K562 (cell line): ENCODE data around the gene SLC7A4. TPM values are rescaled to one million over a fixed set of nuclear protein-coding genes. Genes with fewer than 3 reads are reported as not detected.

Source experiments
- BCL6 ChIP-seq: fragments of 250-450 bp; sonication (Bioruptor Pico); IDR thresholded peaks from 2 replicates; pipeline ENCODE4 v1.4.0; 2020
- HDGF ChIP-seq: fragments of 450-650 bp; IDR thresholded peaks from 2 replicates; pipeline ENCODE4 v1.6.1; 2016
- JUN ChIP-seq, 2 experiments: sonication (generic) in 1 of 2; formaldehyde crosslinking in 1 of 2; IDR thresholded peaks; 2 replicates each; pipeline versions ENCODE4 v1.6.1 to v1.8.0; 2012 to 2022; ENCODE audit warnings: borderline replicate concordance in 2 of 2, mild to moderate bottlenecking in 2 of 2, improper control_type of control experiment in 1 of 2, low read depth in 1 of 2, low read length in 1 of 2, missing genetic modification reagents in 1 of 2
- MAFK ChIP-seq: IDR thresholded peaks from 2 replicates; pipeline ENCODE4 v1.6.1; 2011; ENCODE audit warnings: low read length, improper control_type of control experiment
- MYC ChIP-seq, 2 experiments: fragments of 250-450 bp in 1 of 2; sonication (Bioruptor Pico) in 1 of 2; IDR thresholded peaks; 2 replicates each; pipeline versions ENCODE4 v1.5.1 to v1.6.1; 2012 to 2021; ENCODE audit warnings: low read depth in 2 of 2, borderline replicate concordance in 1 of 2, improper control_type of control experiment in 1 of 2, low read length in 1 of 2, mild to moderate bottlenecking in 1 of 2, moderate library complexity in 1 of 2
- NCOR1 ChIP-seq: fragments of 450-650 bp; IDR thresholded peaks from 2 replicates; pipeline ENCODE4 v1.6.1; 2016; ENCODE audit warnings: mild to moderate bottlenecking, moderate library complexity
- OTX1 ChIP-seq: fragments of 450-650 bp; formaldehyde crosslinking; IDR thresholded peaks from 2 replicates; pipeline ENCODE4 v1.4.0; 2022; ENCODE audit warnings: mild to moderate bottlenecking
- SNRNP70 ChIP-seq: fragments of 200-400 bp; formaldehyde crosslinking; optimal IDR thresholded peaks from 2 replicates; pipeline ENCODE3; 2017; ENCODE audit warnings: low read depth, low read length
- SRF ChIP-seq, 2 experiments: fragments of 250-450, 450-650 bp in 1 of 2; sonication (Bioruptor Pico) in 1 of 2; sonication (generic) in 1 of 2; formaldehyde crosslinking; IDR thresholded peaks; 2 replicates each; pipeline versions ENCODE4 v1.5.0 to v1.5.1; 2020 to 2022; ENCODE audit warnings: mild to moderate bottlenecking in 1 of 2, missing genetic modification reagents in 1 of 2
- TBP ChIP-seq: optimal IDR thresholded peaks from 2 replicates; pipeline ENCODE3; 2011; ENCODE audit warnings: low read depth, low read length, improper control_type of control experiment
- ZFP1 ChIP-seq: fragments of 450-650 bp; formaldehyde crosslinking; IDR thresholded peaks from 2 replicates; pipeline ENCODE4 v1.4.0; 2020; ENCODE audit warnings: mild to moderate bottlenecking, mixed read lengths
- ZNF133 ChIP-seq: fragments of 250-450 bp; sonication (Bioruptor Pico); IDR thresholded peaks from 2 replicates; pipeline ENCODE4 v1.4.0; 2020; ENCODE audit warnings: mild to moderate bottlenecking
- ZNF699 ChIP-seq: fragments of 250-450 bp; sonication (Bioruptor Pico); IDR thresholded peaks from 2 replicates; pipeline ENCODE4 v1.8.0; 2021; ENCODE audit warnings: mild to moderate bottlenecking, moderate library complexity; ENCODE audit not compliant: insufficient replicate concordance
- polyA plus RNA-seq, 8 experiments: library from polyadenylated mRNA; depleted of rRNA in 4 of 8; stranded (reverse) in 5 of 8; unstranded in 3 of 8; fragments of >200 nt; fragmentation: Nextera tagmentation in 2 of 8; fragmentation: Illumina TruSeq in 1 of 8; extraction: Ambion mirVana in 2 of 8; extraction: Trizol in 1 of 8; gene quantifications; 2 replicates each; pipeline versions ENCODE4 v1.2.1 to v1.2.3, GENCODE V29; 2011 to 2014; ENCODE audit warnings: inconsistent platforms in 1 of 8, missing spikeins in 1 of 8
- total RNA-seq, 7 experiments: library from RNA; depleted of rRNA in 6 of 7; stranded (reverse); fragments of >200 nt in 6 of 7; fragmentation: Illumina TruSeq in 2 of 7; extraction: Trizol in 2 of 7; gene quantifications; 2 replicates each; pipeline versions ENCODE4 v1.2.1 to v1.2.3, GENCODE V29; 2011 to 2021; ENCODE audit warnings: low replicate concordance in 1 of 7
- TF ChIP-seq, protein P1 (sequence below): fragments of 450-650 bp; formaldehyde crosslinking; conservative IDR thresholded peaks from 2 replicates; pipeline ENCODE4 v1.4.0; 2022; ENCODE audit warnings: mild to moderate bottlenecking, missing genetic modification characterization
- TF ChIP-seq, protein P2 (sequence below), 2 experiments: IDR thresholded peaks; 2 replicates each; pipeline ENCODE4 v1.6.1; 2012; ENCODE audit warnings: improper control_type of control experiment in 2 of 2, low read depth in 2 of 2, low read length in 2 of 2, borderline replicate concordance in 1 of 2
- TF ChIP-seq, protein P3 (sequence below), 2 experiments: fragments of 450-650 bp in 1 of 2; IDR thresholded peaks; 2 replicates each; pipeline ENCODE4 v1.6.1; 2011 to 2017; ENCODE audit warnings: low read depth in 2 of 2, antibody characterized with exemption in 1 of 2, borderline replicate concordance in 1 of 2, low read length in 1 of 2, mild to moderate bottlenecking in 1 of 2, mixed read lengths in 1 of 2; ENCODE audit not compliant: control insufficient read depth in 1 of 2
- TF ChIP-seq, protein P4 (sequence below): fragments of 250-450 bp; sonication (Bioruptor Pico); IDR thresholded peaks from 2 replicates; pipeline ENCODE4 v1.5.0; 2020; ENCODE audit warnings: mild to moderate bottlenecking, borderline replicate concordance

SLC7A4 gene
- total and polyA plus RNA-seq, 9 of the 15 experiments (the other 6 are each of a cell fraction or from before 2014, with no cell fraction given): not detected

DNA sequence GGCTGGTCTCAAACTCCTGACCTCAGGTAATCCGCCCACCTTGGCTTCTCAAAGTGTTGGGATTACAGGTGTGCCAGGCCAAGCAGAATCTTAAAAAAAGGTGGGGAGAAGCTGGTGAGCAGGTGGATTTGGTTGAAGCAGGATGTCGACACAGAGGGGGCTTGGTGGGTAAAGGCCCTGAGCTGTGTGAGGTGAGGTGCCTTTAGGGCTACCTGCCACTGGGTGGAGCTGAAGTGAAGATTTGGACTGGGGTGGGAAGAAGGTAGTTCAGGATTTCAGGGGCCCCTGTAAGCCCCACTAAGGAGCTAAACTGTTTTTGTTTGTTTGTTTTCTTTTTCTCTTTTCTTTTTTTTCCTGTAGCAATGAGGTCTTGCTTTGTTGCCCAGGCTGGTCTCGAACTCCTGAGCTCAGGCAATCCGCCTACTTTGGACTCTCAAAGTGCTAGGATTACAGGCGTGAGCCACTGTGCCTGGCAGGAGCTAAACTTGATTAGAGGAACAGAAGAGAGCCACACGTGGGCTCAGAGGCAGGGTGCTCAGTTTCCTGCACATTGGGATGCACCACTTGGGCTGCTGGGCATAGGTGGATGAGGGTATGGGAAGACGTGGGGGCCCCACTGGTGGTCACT lies 11.4 kb downstream of the SLC7A4 start (continued):
- TF ChIP-seq ZNF699 (peak; percentile 68), ZNF133 (CRISPR knock-in tag) (peak; percentile 57; the same call in 1 of the 2 replicates), TBP (peak; percentile 50), JUN (IDR thresholded peaks at IDR 0.05; ENCODE audit: borderline replicate concordance, low read depth, low read length) (no peak), JUN (CRISPR knock-in tag; IDR thresholded peaks at IDR 0.05; ENCODE audit: borderline replicate concordance) (no peak), OTX1 (CRISPR knock-in tag) (peak; percentile 93), MYC (IDR thresholded peaks at IDR 0.05; ENCODE audit: low read depth, low read length) (peak; percentile 32; the same call in 1 of the 2 replicates), MYC (CRISPR knock-in tag; IDR thresholded peaks at IDR 0.05; ENCODE audit: borderline replicate concordance, low read depth) (no peak), BCL6 (CRISPR knock-in tag) (no peak), NCOR1 (no peak), MAFK (peak; percentile 5; the same call in 1 of the 2 replicates), ZFP1 (CRISPR knock-in tag) (0 out of 2 replicates have a peak, but pooled peaks have one; percentile 28), SRF (CRISPR knock-in tag; IDR thresholded peaks at IDR 0.05) (0 out of 4 replicates have a peak, but pooled peaks of 1 of the 2 experiments have one; percentile 43), SNRNP70 (peak; percentile 71), HDGF (no peak)
- TF ChIP-seq, protein P1, sequence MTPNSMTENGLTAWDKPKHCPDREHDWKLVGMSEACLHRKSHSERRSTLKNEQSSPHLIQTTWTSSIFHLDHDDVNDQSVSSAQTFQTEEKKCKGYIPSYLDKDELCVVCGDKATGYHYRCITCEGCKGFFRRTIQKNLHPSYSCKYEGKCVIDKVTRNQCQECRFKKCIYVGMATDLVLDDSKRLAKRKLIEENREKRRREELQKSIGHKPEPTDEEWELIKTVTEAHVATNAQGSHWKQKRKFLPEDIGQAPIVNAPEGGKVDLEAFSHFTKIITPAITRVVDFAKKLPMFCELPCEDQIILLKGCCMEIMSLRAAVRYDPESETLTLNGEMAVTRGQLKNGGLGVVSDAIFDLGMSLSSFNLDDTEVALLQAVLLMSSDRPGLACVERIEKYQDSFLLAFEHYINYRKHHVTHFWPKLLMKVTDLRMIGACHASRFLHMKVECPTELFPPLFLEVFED (CRISPR knock-in tag): peak; percentile 82
- TF ChIP-seq, protein P2, sequence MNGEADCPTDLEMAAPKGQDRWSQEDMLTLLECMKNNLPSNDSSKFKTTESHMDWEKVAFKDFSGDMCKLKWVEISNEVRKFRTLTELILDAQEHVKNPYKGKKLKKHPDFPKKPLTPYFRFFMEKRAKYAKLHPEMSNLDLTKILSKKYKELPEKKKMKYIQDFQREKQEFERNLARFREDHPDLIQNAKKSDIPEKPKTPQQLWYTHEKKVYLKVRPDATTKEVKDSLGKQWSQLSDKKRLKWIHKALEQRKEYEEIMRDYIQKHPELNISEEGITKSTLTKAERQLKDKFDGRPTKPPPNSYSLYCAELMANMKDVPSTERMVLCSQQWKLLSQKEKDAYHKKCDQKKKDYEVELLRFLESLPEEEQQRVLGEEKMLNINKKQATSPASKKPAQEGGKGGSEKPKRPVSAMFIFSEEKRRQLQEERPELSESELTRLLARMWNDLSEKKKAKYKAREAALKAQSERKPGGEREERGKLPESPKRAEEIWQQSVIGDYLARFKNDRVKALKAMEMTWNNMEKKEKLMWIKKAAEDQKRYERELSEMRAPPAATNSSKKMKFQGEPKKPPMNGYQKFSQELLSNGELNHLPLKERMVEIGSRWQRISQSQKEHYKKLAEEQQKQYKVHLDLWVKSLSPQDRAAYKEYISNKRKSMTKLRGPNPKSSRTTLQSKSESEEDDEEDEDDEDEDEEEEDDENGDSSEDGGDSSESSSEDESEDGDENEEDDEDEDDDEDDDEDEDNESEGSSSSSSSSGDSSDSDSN (IDR thresholded peaks at IDR 0.05; ENCODE audit: borderline replicate concordance in 1 of 2, low read depth in 2 of 2, low read length in 2 of 2): 0 out of 4 replicates have a peak, but pooled peaks of 1 of the 2 experiments have one; percentile 32
- TF ChIP-seq, protein P3, sequence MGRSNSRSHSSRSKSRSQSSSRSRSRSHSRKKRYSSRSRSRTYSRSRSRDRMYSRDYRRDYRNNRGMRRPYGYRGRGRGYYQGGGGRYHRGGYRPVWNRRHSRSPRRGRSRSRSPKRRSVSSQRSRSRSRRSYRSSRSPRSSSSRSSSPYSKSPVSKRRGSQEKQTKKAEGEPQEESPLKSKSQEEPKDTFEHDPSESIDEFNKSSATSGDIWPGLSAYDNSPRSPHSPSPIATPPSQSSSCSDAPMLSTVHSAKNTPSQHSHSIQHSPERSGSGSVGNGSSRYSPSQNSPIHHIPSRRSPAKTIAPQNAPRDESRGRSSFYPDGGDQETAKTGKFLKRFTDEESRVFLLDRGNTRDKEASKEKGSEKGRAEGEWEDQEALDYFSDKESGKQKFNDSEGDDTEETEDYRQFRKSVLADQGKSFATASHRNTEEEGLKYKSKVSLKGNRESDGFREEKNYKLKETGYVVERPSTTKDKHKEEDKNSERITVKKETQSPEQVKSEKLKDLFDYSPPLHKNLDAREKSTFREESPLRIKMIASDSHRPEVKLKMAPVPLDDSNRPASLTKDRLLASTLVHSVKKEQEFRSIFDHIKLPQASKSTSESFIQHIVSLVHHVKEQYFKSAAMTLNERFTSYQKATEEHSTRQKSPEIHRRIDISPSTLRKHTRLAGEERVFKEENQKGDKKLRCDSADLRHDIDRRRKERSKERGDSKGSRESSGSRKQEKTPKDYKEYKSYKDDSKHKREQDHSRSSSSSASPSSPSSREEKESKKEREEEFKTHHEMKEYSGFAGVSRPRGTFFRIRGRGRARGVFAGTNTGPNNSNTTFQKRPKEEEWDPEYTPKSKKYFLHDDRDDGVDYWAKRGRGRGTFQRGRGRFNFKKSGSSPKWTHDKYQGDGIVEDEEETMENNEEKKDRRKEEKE (IDR thresholded peaks at IDR 0.05; ENCODE audit: borderline replicate concordance in 1 of 2, control insufficient read depth in 1 of 2, low read depth in 2 of 2, low read length in 1 of 2): no peak
- TF ChIP-seq, protein P4, sequence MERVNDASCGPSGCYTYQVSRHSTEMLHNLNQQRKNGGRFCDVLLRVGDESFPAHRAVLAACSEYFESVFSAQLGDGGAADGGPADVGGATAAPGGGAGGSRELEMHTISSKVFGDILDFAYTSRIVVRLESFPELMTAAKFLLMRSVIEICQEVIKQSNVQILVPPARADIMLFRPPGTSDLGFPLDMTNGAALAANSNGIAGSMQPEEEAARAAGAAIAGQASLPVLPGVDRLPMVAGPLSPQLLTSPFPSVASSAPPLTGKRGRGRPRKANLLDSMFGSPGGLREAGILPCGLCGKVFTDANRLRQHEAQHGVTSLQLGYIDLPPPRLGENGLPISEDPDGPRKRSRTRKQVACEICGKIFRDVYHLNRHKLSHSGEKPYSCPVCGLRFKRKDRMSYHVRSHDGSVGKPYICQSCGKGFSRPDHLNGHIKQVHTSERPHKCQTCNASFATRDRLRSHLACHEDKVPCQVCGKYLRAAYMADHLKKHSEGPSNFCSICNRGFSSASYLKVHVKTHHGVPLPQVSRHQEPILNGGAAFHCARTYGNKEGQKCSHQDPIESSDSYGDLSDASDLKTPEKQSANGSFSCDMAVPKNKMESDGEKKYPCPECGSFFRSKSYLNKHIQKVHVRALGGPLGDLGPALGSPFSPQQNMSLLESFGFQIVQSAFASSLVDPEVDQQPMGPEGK: no peak
